Heart left ventricle (tissue), 13 donors: ENCODE results near the gene NPAS2.

Experiments used
- CTCF ChIP-seq, 12 donors: fragments of 200-600 bp; sonication (generic) in 4 of 12; IDR thresholded peaks; one replicate each; pipeline versions ENCODE4 v1.5.0 to v1.8.0; 2018 to 2022; ENCODE audit warnings: antibody characterized with exemption in 12 of 12, mild to moderate bottlenecking in 5 of 12
- POLR2A ChIP-seq, 2 donors: fragments of 450-650 bp; IDR thresholded peaks; one replicate each; pipeline ENCODE4 v1.6.1; 2017; ENCODE audit warnings: antibody characterized with exemption in 2 of 2, mild to moderate bottlenecking in 2 of 2, moderate library complexity in 2 of 2
- donor health status: ischemic (EF 13 %, LVEDD 7.1; RV severe dilation, severe dysfunction).
- donor health status: DM: no; HTN: yes; CAD: no.
- donor health status: DM: no; HTN: no; CAD: no.
- donor health status: ischemic (EF 25% LVEDD 6.9; RV normal size, moderate dysfunction).
- donor health status: ischemic (EF 25% LVEDD 5.7; RV mildly dilated, moderate dysfunction).
- donor health status: ischemic (EF 35%, LVEDD 5.7; RV mildly dilated, moderate dysfunction).
- donor health status: nonischemic (EF 11% LVEDD 7.7; RV severe dilation, severe dysfunction).
- donor health status: DM: yes; HTN: yes; CAD: no.
- donor health status: PGD.
- donor health status: ischemic (EF 29% LVEDD 5.4; RV normal size, mild dysfunction).
- donor health status: nonischemic (EF 23%, LVEDD 6.1; RV moderate dilation, normal function).

- TF ChIP-seq CTCF (IDR thresholded peaks at IDR 0.05) (no peak), POLR2A (IDR thresholded peaks at IDR 0.05) (no peak)
These were observed 173.4 kb downstream of the NPAS2 start for GRCh38 chr2:100993294-100993693.
